GM12801 (cell line): ENCODE data around the gene HSD3B2.

Experiments used
- CTCF ChIP-seq: IDR thresholded peaks from one replicate; pipeline ENCODE4 v1.5.1; 2011; ENCODE audit warnings: control low read depth; ENCODE audit not compliant: insufficient read length; ENCODE audit errors: extremely low read depth

The HSD3B2 gene

GRCh38 chr1:119470377-119470776 is 55.4 kb downstream of the HSD3B2 start:
- no peak for TF ChIP-seq CTCF

- no peak for TF ChIP-seq CTCF
These were observed 56.0 kb downstream of the HSD3B2 start for GRCh38 chr1:119470958-119471357.

GRCh38 chr1:119471566-119471965 is 56.6 kb downstream of the HSD3B2 start:
- no peak for TF ChIP-seq CTCF

- no peak for TF ChIP-seq CTCF
These were observed 57.3 kb downstream of the HSD3B2 start for GRCh38 chr1:119472080-119472818.
